Suppressor macrophage (primary cell): ENCODE results near the gene TMEM238L.
"Not testable (repeated sequence)": the region's sequence is repeated elsewhere in the genome, so short reads cannot be mapped to it uniquely, and the experiment has no call there.

Experiments used
- DNase-seq, 4 experiments: peaks; one replicate each; pipeline ENCODE4 v3.0.0-alpha.2; 2020 to 2022
- total RNA-seq, 17 experiments: gene quantifications; one replicate each; lab custom pipeline; 2026; ENCODE audit warnings: mixed read lengths in 6 of 17, inconsistent platforms in 3 of 17; lab: John Stamatoyannopoulos, UW

TMEM238L gene, protein sequence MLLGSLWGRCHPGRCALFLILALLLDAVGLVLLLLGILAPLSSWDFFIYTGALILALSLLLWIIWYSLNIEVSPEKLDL
- total RNA-seq: 0 reads per million in 17 experiments

DNA sequence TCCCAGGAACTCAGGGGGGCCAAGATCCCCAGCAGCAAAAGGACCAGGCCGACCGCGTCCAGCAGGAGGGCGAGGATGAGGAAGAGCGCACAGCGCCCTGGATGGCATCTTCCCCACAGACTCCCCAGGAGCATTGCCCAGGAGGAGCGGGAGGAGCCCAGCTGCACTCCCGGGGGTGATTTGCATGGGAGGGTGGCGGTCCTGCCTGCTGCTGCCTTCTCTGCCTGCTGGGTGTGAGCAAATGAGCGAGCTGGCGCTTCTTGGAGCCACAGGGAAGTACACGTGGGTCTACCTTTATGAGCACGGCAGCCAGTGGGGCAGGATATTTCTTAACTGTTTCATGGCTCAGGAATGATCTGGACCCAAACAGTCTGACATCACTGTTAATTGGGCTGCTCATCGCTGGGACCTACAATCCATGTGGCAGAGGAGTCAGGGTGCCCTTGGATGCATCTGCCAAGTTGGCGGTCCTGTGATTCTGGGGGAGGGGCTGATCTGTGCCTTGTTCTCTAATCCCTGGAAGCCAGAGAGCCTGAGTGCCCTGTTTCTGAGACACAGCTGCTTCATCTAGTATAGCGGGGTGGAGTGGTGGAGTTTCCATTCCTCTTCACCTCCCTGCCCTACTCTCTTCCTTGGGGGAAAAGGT lies at the start of gene TMEM238L:
TMEM238L (minus strand) TSS at position 270 of the 646 bp plus-strand sequence; CDS start at position 134, 136 bp downstream.
- DNase-seq: no peak

DNA sequence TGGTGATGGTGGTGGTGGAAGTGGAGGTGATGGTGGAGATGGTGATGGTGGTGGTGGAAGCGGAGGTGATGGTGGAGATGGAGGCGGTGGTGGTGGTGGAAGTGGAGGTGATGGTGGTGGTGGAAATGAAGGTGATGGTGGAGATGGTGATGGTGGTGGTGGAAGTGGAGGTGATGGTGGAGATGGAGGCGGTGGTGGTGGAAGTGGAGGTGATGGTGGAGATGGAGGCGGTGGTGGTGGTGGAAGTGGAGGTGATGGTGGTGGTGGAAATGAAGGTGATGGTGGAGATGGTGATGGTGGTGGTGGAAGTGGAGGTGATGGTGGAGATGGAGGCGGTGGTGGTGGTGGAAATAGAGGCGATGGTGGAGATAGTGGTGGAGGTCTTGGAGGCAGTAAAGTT lies 42.7 kb upstream of the TMEM238L start:
- DNase-seq: not testable (repeated sequence)

DNA sequence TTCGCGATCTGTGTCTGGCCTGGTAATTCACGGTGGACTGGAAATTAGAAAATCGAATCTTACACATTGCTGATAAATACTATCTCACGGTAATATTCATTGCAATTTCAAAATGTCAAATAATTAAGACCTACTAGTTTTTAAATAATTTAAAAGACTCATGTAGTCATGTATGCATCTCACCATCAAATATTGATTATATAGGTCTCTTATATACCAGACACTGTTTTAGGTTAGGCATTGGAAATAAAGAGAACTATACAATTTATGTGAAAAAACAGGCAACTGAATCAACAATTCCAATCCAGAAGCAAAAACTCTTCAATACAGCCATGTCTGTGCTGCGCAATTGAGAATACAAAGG lies 41.5 kb upstream of the TMEM238L start:
- no peak for DNase-seq

DNA sequence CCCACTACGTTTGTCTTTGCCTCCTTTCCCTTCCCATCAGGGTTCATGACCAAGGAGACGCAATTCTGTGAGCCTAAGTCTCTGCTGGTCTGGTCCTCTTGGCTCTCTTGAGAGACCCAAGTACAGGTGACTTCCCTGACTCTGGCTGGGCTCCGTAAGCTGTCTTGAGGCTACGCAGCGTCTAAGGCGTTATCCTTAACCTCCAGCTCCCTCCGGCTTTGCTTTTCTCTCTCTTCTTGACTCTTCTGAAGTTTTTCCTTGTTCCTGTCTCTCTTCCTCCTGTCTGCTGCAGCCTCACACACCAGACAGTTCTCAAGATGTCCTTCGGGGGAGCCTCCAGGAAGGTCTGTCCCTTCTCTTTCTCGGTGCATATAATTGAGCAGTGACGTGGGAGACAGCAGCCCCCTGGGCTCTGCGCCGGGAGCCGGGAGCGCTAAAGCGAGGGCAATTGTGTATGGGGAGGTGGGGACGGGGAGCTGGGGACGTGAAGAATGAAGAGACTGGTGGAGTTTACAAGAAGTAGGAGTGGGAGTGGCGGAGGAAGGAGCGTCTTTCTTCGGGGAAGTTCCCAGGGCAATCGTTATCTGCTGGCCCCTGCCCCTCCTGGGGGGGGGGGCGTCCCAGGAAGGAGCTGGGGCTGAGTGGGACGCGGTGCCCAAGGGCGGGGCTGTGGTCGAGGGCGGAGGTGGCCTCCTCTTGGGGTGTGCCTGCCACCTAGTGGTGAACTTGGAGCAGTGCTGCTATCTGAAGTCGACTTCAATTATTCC lies 40.9 kb upstream of the TMEM238L start:
- peak; percentile 67 to 88 (median 80) for DNase-seq

DNA sequence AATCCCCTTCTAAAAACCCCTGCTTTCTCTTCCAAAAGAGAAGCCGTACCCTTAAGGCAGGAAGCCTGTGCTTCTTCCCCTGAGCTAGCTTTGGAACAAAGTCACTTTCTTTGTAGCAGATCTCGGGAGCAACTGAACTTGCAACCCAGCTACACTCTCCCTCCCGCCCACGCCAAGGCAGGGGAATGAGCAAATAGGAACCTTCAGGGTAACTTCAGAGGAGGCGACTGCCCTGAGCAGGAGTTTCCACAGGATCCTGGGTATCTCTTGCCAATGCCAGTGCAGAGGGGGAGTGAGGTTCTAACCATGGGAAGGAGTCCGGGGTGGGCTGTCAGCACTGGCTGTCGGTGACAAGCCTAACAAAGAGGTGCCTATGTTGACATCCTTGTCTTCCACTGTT lies 39.9 kb upstream of the TMEM238L start:
- DNase-seq: peak in 3 of 4 experiments; percentile 15 to 49 (median 20)

DNA sequence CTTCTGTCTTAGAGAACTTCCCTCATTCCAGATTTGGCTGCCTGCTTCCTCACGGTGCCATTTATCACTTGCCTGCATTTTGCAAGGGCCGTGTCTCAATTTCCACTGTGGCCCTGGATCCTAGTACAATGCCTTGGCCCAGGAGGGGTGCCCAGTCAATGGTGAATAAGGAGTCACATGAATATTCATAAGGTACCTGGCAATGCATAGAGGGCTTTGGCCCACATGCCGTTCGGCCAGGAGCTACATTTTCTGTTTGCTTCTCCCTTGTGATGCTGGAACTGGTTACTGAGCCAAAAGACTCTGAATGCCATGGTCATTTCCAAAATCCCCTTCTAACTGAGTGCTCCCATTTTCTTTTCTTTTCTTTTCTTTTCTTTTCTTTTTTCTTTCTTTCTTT lies 38.8 kb upstream of the TMEM238L start:
- DNase-seq: no peak

DNA sequence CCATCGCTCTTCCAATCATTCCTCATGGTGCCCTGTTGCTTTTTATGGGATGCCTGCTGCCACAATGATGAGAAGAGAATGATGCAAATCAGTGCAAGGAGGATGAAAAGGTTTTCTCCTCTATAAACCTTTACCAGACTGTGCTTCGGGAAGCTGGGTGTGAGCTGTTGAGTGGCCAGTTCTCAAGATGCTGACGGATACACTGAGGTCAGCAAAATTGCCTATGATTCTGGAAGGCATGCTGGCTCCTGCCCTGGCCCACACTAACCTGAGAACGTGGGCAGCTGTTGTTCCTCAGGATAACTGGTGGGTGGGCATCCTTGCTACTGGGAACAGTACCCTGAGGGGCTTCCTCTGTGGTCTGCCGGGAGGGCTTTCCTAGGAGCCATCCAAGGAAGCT lies 34.8 kb upstream of the TMEM238L start:
- no peak for DNase-seq

DNA sequence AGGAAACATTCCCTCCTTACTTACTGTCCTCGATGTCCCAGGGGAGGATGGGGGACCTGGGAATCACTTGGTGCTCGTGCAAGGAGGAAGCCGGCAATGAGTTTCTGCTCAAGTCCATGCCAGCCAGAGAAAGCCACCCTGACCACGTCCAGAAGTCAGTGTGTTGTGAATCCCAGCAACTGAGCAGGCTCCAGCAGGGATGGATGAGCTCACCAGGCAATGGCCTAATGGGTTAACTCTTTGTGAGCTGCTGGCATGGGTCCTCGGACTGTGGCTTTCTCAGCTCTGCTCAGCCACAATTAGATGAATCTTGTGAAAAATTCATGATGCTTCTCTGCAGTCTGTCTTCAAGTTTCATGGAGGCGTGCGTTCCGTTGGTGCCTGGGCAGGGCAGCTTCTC lies 34.0 kb upstream of the TMEM238L start, which contains the start of gene PIRT:
PIRT (minus strand) TSS at position 167 of the 400 bp plus-strand sequence. CDS start 12,442 bp downstream, outside the sequence.
- no peak for DNase-seq

DNA sequence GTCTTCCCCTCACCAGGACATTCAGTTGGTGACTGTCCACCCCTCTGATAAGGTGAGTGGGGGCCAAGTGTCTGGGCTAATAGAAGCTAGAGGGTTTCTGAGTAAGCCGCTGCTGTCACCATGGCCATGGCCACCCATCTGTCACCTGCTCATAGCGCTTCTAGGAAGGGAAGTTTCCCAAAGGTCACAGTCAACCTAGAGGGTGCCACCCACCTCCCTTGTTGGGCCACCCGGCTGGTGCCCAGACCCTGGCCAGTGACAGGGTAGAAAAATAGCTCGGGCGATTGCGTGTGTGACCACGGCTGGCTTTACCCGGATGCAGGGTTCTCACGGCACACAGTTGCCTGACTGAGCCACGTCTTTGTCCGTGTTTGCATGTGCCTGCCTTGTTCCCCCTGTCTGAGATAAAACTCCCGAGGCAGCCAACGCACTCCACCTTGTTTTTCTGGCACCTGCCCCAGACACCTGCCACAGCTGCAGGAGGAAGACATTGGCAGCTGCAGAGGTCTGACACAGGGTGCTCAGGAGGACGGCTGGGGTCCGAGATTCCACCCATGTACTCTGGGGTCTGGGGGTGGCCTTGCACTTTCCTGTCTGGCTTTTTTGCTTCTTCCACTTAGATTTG lies 33.2 kb upstream of the TMEM238L start:
- no peak for DNase-seq

DNA sequence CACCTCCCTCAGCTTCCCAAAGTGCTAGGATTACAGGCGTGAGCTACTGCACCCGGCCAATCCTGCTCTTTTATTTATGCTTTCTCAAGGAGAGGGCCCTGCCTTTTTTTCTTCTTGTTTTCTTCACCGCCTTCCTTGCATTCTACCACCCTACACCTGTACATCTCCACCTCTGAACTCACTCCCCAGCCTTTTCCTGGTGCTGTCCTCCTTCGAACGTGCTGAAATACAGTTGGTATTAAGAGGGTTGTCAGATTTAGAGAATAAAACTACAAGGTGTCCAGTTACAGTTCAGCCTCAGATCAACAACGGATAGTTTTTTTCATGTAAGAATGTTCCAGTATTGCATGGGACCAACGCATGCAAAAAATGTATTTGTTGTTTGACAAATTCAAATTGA lies 32.2 kb upstream of the TMEM238L start:
- no peak for DNase-seq

DNA sequence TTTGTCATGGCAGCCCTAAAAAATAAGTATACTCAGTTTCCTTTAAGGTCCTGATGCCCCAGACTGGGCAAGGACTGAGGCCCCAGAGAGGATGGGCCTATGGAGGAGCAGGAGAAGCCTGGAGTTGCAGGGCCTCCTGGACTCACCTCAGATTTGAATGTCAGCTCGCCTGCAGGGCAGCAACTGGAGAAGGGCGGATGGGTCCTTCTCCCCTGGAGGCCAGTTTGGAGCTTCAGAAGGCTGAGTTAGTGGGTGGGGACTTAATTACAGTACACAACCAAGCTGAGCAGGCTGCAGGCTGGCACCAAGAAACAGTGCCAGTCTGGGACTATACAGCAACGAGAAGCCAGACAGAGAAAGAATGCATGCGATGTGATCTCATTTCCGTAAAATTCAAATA lies 27.8 kb upstream of the TMEM238L start:
- DNase-seq: no peak

DNA sequence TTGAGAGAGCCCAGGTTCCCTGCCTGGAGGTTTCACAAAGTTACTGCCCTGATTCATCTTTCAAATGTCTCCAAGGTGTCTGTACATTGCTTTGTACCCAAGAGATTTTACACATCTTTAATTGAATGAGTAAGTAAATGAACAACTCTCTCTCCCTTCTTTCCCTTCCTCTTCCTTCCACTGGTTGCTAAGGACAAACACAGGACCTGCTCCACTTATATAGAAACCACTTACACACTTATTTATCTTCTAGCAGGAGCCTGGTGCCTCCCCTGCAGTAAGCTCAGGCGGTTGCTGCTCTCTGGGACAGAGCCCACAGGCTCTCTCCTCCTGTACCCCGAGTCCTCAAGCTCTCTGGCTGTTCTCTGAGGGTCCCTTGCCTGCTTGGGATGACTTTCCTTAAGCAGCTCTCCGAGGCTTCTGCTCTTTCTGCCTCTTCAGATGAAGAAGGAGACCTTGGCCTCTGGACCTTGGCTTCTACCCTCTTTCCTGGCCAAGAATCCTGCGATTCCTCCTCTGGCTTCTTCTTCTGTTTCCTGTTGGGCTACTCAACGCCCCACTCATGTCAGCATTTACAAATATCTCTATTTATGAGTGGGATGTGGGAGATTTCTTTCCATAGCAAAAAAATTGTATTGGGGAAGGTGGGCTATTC lies 24.1 kb upstream of the TMEM238L start:
- DNase-seq: no peak

DNA sequence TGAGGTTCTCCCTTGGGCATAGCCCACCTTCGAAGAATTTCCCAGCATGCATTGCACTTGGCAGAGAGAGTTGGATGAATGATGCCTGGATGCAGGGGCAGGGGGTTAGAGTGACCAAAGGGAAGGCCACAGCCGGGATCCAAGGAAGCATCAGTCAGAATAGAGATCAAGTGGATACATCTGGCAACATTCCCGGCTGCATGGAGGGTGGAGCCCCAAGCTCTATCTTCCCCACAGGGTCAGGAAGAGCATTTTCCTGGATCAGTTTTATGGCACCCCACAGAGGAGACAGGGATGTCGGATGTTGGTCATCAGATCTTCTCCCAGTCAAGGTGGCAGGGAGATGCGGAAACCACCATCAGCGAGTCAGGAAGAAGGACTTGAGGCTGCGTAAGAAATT lies 21.0 kb upstream of the TMEM238L start:
- DNase-seq: no peak

DNA sequence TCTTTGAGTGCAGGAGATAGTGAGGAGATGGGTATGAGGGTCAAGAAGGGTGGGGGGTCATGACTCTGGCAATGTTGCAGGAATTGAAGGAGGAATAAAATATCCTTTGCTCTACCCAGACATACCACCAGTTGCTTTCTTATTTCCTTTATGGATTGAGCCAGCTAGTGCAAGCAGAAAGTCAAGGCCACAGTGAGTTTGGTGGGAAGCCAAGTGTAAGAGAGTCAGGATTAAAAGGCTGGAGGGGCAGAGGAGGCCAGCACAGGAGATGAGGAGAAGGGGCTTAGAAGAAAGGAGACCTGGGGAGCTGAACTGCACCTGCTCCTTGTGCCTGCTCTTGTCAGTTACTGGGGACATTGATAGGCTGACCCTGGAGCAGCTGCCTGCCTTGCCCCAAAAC lies 17.9 kb upstream of the TMEM238L start:
- no peak for DNase-seq

DNA sequence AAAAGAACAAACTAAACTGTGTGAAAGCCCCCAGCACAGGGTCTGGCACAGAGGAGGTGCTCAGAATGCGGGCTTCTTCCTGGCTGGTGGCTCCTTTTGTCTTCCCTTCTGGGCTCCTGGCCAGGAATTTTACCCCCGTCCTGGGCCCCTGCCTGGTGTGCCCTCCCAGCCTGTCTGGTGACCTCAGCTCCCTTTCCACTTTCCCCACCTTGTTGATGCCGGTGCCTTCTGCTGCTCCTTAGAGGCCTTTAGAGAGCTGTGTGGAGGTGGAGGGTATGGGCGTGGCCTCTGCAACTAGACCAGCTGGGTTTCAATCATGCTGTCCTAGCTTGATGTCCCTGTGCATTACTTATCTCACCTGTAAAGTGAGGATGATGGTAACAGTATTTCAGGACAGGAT lies 17.2 kb upstream of the TMEM238L start:
- DNase-seq: no peak

DNA sequence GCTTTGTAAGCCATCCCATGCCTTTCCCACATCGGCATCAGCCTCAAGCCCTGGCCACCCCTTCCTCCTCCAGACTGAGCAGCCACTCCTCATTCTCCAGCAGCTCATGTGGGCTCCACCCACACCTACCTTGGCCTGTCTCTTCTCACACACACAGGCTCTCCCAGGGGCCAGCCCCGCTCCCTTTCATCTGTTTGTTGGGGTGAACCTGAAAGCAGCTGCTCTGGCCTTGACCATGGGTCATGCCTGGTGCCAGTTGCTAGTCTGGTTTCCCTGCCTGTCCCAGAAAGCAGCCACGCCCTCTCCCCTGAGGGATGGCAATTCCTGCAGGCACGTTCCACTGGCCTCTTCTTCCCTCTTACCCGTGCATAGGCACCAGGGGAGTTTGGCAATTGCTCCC lies 11.4 kb upstream of the TMEM238L start:
- no peak for DNase-seq

DNA sequence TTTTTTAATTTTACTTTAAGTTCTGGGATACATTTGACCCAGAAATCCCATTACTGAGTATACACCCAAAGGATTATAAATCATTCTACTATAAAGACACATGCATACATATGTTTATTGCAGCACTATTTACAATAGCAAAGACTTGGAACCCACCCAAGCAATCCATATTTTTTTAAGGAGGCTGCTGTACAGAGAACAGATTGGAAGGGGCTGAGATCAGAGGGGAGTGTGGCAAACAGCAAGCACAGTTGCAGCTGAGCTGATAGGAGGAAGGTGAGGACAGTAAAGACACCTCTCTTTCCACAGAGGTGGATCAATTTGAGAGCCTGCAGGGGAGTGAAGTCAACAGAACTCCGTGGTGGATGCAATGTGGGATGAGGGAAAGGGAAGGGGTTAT lies 10.2 kb upstream of the TMEM238L start:
- no peak for DNase-seq

DNA sequence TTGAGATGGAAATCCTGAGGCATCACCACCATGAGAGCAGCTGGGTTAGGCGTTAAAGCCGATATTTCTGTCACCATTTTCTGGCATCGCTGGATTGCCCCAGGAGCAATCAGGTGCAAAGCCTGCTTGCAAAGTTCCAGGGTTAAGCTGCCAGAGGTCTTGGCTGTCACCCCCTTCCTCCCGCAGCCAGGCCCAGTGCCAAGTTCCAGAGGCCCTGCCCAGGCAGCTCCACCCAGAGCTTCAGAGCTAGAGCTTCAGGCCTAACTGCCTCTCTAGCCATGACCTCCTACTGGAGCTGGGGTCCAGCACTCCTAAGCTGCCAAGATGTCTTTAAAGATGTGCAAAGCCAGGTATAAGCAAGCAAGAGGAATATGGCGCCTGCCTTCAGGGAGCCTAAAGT lies 8.8 kb upstream of the TMEM238L start:
- DNase-seq: no peak

DNA sequence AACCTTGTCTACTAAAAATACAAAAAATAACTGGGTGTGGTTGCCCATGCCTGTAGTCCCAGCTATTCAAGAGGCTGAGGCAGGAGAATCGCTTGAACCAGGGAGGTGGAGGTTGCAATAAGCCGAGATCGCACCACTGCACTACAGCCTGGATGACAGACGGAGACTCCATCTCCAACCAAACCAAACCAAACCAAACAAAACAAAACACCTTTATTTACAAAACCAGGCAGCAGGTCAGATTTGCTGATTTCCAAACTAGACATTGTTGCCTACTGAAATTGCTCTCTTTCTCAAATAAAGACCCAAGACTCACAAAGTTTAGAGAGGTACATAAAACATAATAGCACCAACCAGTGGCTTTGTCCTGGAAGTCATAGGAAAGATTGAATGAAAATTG lies 5.7 kb upstream of the TMEM238L start:
- DNase-seq: no peak

DNA sequence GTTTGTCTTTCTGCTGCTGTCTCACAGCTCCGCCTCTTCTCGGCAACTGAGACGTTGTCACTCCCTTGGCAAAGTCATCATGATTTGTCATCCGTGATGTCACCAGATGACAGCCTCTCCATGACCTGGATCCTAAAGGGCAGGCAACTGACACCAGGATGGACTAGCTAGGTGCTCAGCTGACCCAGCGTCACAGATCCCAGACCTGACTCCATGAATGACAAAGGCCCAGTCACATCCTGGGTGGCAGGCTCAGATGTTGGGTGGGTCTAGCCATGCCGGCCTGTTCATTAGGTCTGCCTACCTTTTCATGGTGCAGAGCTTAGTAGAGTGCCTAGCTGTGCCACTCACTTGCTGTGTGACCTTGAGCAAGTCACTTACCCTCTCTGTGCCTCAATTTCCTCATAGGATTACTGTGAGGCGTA lies 3.8 kb upstream of the TMEM238L start:
- no peak for DNase-seq

DNA sequence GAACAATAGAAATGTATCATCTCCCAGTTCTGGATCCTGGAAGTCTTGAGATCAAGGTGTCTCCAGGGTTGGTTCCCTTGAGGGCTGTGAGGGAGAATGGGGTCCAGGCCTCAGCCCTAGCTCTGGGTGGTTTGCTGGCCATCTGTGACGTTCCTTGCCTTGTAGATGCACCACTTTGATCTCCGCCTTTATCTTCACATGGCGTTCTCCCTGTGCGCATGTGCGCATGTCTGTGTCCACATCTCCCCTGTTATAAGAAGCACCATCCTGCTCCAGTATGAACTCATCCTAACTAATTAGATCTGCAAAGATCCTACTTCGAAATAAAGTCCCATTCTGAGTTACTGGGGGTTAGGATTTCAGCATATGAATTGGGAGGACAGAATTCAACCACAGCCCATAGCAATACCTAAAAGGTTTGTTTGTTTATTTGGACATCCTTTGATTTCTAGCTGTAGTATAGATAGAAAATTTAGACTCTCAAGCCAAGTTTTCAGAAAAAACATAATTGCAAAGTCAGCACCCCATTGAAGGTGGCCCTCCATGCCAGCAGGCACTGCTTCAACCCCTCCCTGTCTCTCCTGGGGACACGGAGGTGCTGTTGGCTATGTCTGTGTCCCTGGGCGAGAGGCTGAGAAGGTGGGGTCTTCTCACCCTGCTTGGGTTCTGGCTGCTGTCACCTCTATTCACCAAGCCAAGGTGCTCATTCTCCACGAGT lies 2.8 kb upstream of the TMEM238L start:
- no peak for DNase-seq

DNA sequence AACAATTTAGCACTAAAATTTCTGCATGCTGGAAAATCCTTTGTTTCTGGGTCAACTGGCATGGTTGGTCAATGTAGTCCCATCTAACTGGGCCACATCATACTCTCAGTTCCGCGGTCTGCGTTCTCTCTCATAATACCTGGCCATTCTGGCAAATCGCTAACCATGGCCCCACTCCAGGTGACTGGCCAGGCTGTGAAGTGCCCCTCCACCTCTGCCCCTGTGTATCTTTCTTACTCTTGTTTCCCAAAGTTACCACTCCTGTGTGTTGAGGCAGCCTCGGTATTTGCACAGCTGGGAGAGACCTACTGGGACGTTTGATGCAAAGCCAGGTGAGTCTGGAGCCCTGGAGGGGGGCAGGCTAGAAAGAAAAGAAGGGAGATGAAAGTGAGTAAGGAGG lies 2.0 kb upstream of the TMEM238L start:
- DNase-seq: no peak
